Ishikawa (cell line): Measurements from ENCODE around the gene EPC2.

ENCODE experiments used
- CEBPB ChIP-seq: IDR thresholded peaks from 2 replicates; pipeline ENCODE4 v1.6.1; 2012
- EGR1 ChIP-seq: IDR thresholded peaks from 2 replicates; pipeline ENCODE4 v1.6.1; 2012
- EP300 ChIP-seq: IDR thresholded peaks from 2 replicates; pipeline ENCODE4 v1.6.1; 2012; ENCODE audit warnings: borderline replicate concordance
- MAX ChIP-seq: IDR thresholded peaks from 2 replicates; pipeline ENCODE4 v1.6.1; 2012
- RAD21 ChIP-seq: IDR thresholded peaks from 2 replicates; pipeline ENCODE4 v1.6.1; 2012; ENCODE audit warnings: low read depth
- TAF1 ChIP-seq: IDR thresholded peaks from 2 replicates; pipeline ENCODE4 v1.6.1; 2012; ENCODE audit warnings: low read depth, mild to moderate bottlenecking
- TCF12 ChIP-seq: IDR thresholded peaks from 2 replicates; pipeline ENCODE4 v1.6.1; 2012; ENCODE audit warnings: low read depth
- TEAD4 ChIP-seq: IDR thresholded peaks from 2 replicates; pipeline ENCODE4 v1.6.1; 2012
- USF1 ChIP-seq: IDR thresholded peaks from 2 replicates; pipeline ENCODE4 v1.6.1; 2012
- YY1 ChIP-seq: IDR thresholded peaks from 2 replicates; pipeline ENCODE4 v1.6.1; 2012; ENCODE audit warnings: low read depth
- ZBTB7A ChIP-seq: IDR thresholded peaks from 2 replicates; pipeline ENCODE4 v1.6.1; 2012; ENCODE audit warnings: low read depth

GRCh38 chr2:148646231-148646559, 1.6 kb downstream of the EPC2 start:
- TF ChIP-seq MAX (no peak), CEBPB (no peak), EP300 (no peak), ZBTB7A (no peak), YY1 (no peak), RAD21 (no peak), TAF1 (no peak), EGR1 (no peak), TEAD4 (no peak), TCF12 (no peak), USF1 (no peak)
